Fibroblast of lung (primary cell): ENCODE measurements around the gene FUNDC2. TPM values are rescaled to one million over a fixed set of nuclear protein-coding genes. Genes with fewer than 3 reads are reported as not detected.
A peak's percentile ranks its signal among the peaks of the same experiment; 100 is the strongest.

Experiments
- DNase-seq, 2 donors: peaks; one replicate each; pipeline versions ENCODE4 v3.0.0 to v3.0.0-alpha.2; 2010; ENCODE audit warnings: low read depth in 2 of 2
- H2AFZ ChIP-seq: 2 replicates; pipeline ENCODE4 v1.5.1; 2012; ENCODE audit warnings: low read length, control low read depth, inconsistent platforms
- H3K27ac ChIP-seq: 2 replicates; pipeline ENCODE4 v1.5.1; 2011; ENCODE audit warnings: low read length, control low read depth; ENCODE audit not compliant: insufficient read depth
- H3K27me3 ChIP-seq: 2 replicates; pipeline ENCODE4 v1.5.1; 2011; ENCODE audit warnings: mild to moderate bottlenecking, low read length; ENCODE audit not compliant: control insufficient read depth, insufficient read depth
- H3K36me3 ChIP-seq: 2 replicates; pipeline ENCODE4 v1.5.1; 2011; ENCODE audit warnings: low read length; ENCODE audit not compliant: control insufficient read depth, insufficient read depth
- H3K4me1 ChIP-seq: 2 replicates; pipeline ENCODE4 v1.5.1; 2011; ENCODE audit warnings: low read length; ENCODE audit not compliant: control insufficient read depth, insufficient read depth; ENCODE audit errors: extremely low read depth
- H3K4me2 ChIP-seq: 2 replicates; pipeline ENCODE4 v1.5.1; 2011; ENCODE audit warnings: low read length, control low read depth; ENCODE audit not compliant: insufficient read depth; ENCODE audit errors: extremely low read depth
- H3K4me3 ChIP-seq, 4 experiments: fragments of 200-600 bp in 1 of 4; sonication (generic) in 1 of 4; replicated peaks in 1 of 4; 2 replicates each; pipeline ENCODE4 v1.5.1; 2011 to 2016; ENCODE audit warnings: low read length in 4 of 4, low read depth in 3 of 4, mild to moderate bottlenecking in 3 of 4, control low read depth in 2 of 4, inconsistent platforms in 1 of 4, mixed read lengths in 1 of 4; ENCODE audit not compliant: insufficient read depth in 1 of 4; ENCODE audit errors: control extremely low read depth in 1 of 4
- H3K79me2 ChIP-seq: 2 replicates; pipeline ENCODE4 v1.5.1; 2012; ENCODE audit warnings: mild to moderate bottlenecking, low read length, inconsistent platforms; ENCODE audit not compliant: control insufficient read depth, insufficient read depth
- H3K9ac ChIP-seq: 2 replicates; pipeline ENCODE4 v1.5.1; 2011; ENCODE audit warnings: mild to moderate bottlenecking, low read length, control low read depth; ENCODE audit not compliant: insufficient read depth
- H3K9me3 ChIP-seq: 2 replicates; pipeline ENCODE4 v1.5.1; 2012; ENCODE audit warnings: low read depth, low read length; ENCODE audit not compliant: control insufficient read depth, insufficient read depth
- H4K20me1 ChIP-seq: 2 replicates; pipeline ENCODE4 v1.5.1; 2011; ENCODE audit warnings: low read length; ENCODE audit not compliant: control insufficient read depth, insufficient read depth; ENCODE audit errors: extremely low read depth
- CTCF ChIP-seq, 2 donors: IDR thresholded peaks in 1 of 2; conservative IDR thresholded peaks in 1 of 2; 1 replicate in 1 of 2; 2 replicates in 1 of 2; pipeline ENCODE4 v1.5.1; 2011 to 2012; ENCODE audit warnings: low read length in 2 of 2, control low read depth in 1 of 2, inconsistent platforms in 1 of 2, low read depth in 1 of 2, mild to moderate bottlenecking in 1 of 2
- EZH2 ChIP-seq: IDR thresholded peaks from 2 replicates; pipeline ENCODE4 v1.5.1; 2012; ENCODE audit warnings: low read length, control low read depth, mild to moderate bottlenecking; ENCODE audit errors: missing control alignments
- polyA plus RNA-seq, 2 donors: library from polyadenylated mRNA; depleted of rRNA in 1 of 2; stranded (reverse) in 1 of 2; unstranded in 1 of 2; fragments of >200 nt; gene quantifications; 2 replicates each; pipeline ENCODE4 v1.2.1, GENCODE V29; 2011 to 2012; ENCODE audit warnings: missing spikeins in 1 of 2
- total RNA-seq: library from RNA; depleted of rRNA; stranded (reverse); fragments of >200 nt; gene quantifications from 2 replicates; pipeline ENCODE4 v1.2.1, GENCODE V29; 2014

The FUNDC2 gene
- total and polyA plus RNA-seq, 2 donors (not counting 1 experiment from before 2014, with no cell fraction given), result 18.3 to 97.1 TPM

DNA sequence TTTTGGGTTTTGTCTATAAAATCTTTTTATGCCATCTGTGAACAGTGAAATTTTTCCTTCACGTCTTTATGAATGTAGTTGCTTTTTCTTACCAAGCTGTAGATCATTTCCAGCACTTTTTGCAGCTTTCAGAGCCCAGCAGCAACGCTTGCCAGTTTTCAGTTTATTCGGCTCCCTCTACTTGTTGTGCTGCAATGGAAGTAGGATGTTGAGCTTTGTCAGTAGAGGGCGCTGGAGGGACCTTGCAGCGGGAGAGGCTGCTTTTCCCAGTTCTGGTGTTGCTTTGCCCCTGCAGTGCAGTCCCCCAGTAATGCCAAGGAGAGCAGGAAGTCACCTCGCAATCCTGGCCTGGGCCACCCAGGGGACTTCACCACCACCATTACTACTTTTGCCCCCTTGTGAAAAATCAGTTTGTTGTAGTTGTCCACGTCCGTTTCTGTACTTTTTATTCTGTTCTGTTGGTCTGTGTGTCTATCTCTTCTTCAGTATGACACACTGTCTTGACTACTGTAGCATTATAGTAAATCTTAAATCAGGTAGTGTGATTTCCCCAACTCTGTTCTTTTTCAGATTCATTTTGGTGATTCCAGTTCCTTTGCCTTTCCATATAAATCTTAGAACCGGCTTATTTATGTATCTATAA lies 22.5 kb downstream of the FUNDC2 start:
- H3K4me2 ChIP-seq, result no peak overlapping the region
- H3K36me3 ChIP-seq, result no peaks in the 10 kb centered on the region
- H3K27me3 ChIP-seq, result no peaks in the 10 kb centered on the region
- TF ChIP-seq CTCF (conservative IDR thresholded peaks at IDR 0.05 in 1 of 2, IDR thresholded peaks at IDR 0.05 in 1 of 2; ENCODE audit: low read depth in 1 of 2, low read length in 2 of 2) (peak; percentile 55 to 77), EZH2 (no peak)
- no peaks in the 10 kb centered on the region for H3K79me2 ChIP-seq
- no peak overlapping the region for H3K4me3 ChIP-seq
- no peak overlapping the region for H2AFZ ChIP-seq
- no peak overlapping the region for H3K9ac ChIP-seq
- H4K20me1 ChIP-seq, result no peaks in the 10 kb centered on the region
- H3K9me3 ChIP-seq, result no peaks in the 10 kb centered on the region
- no peak overlapping the region for H3K27ac ChIP-seq
- no peaks in the 10 kb centered on the region for H3K4me1 ChIP-seq
- peak; percentile 43 to 66 for DNase-seq

DNA sequence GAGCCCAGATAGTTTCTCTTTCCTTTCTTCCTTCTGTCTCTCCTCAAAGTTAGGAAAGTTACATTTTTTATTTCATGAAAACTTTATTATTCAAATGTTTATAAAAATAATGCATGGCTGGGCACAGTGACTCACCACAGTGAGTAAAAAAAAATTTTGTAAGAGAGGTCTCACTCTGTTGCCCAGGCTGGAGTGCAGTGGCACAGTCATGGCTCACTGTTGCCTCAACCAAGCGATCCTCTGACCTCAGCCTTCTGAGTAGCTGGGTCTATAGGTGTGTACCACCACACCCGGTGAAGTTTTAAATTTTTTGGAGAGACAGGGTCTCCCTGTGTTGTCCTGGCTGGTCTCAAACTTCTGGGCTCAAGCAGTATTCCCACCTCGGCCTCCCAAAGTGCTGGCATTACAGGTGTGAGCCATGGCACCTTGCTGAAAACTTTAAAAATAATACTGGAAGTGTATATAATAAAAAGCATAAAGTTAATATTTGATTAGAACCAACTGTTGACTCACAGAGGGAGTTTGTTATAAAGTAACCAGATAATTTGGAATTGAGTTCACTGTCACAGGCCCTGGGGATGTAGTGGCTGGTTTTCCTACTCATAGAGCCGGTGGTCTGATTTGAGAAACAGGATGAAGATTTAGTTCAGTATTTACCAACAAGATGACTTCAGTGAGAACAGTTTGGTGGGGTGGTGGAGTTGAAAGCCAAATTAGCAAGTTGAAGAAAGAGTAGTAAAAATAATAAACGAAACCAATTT lies 26.3 kb downstream of the FUNDC2 start:
- no peak for TF ChIP-seq CTCF (conservative IDR thresholded peaks at IDR 0.05 in 1 of 2, IDR thresholded peaks at IDR 0.05 in 1 of 2; ENCODE audit: low read depth in 1 of 2, low read length in 2 of 2)
- TF ChIP-seq EZH2, result no peak
- H3K27me3 ChIP-seq, result no peaks in the 10 kb centered on the region
- no peak overlapping the region for H3K27ac ChIP-seq
- H3K36me3 ChIP-seq, result no peaks in the 10 kb centered on the region
- H3K4me3 ChIP-seq, result no peak overlapping the region
- H3K9me3 ChIP-seq, result no peaks in the 10 kb centered on the region
- H2AFZ ChIP-seq, result no peak overlapping the region
- no peaks in the 10 kb centered on the region for H3K79me2 ChIP-seq
- H3K4me2 ChIP-seq, result no peak overlapping the region
- H3K9ac ChIP-seq, result no peak overlapping the region
- H4K20me1 ChIP-seq, result no peaks in the 10 kb centered on the region
- DNase-seq, result no peak
- H3K4me1 ChIP-seq, result peaks cover 2% of the 10 kb centered on the region

- H3K27ac ChIP-seq, result no peak overlapping the region
- TF ChIP-seq EZH2 (no peak), CTCF (conservative IDR thresholded peaks at IDR 0.05 in 1 of 2, IDR thresholded peaks at IDR 0.05 in 1 of 2; ENCODE audit: low read depth in 1 of 2, low read length in 2 of 2) (no peak)
- peaks cover 2% of the 10 kb centered on the region for H3K4me1 ChIP-seq
- H3K27me3 ChIP-seq, result no peaks in the 10 kb centered on the region
- DNase-seq, result no peak
- H2AFZ ChIP-seq, result no peak overlapping the region
- H4K20me1 ChIP-seq, result no peaks in the 10 kb centered on the region
- no peaks in the 10 kb centered on the region for H3K36me3 ChIP-seq
- H3K9me3 ChIP-seq, result no peaks in the 10 kb centered on the region
- H3K79me2 ChIP-seq, result no peaks in the 10 kb centered on the region
- no peak overlapping the region for H3K4me3 ChIP-seq
- no peak overlapping the region for H3K4me2 ChIP-seq
- H3K9ac ChIP-seq, result no peak overlapping the region
These were observed 27.0 kb downstream of the FUNDC2 start for GRCh38 chrX:155053656-155054055.
